Measurements from ENCODE around the gene OR2V1.

DNA sequence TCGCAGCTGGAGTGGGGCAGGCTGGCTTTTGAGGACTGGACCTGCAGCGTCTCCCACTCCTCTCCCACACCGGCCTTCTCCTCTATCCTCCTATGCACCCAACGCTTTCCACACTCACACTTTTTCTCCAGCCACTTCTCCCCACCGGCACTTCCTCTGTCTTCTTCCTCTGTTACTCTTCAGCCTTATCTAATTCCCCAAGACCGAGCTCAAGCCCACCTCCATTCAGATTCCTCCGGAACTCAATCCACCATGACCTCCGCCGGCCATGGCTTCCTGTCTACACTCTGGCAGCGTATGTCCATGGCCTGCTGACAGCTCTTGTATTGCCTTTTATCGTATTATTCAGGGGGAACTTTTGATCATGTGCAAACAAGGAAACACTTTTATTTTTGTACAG is 545 bp upstream of the OR2V1 start:
- TF ChIP-seq, protein P1, sequence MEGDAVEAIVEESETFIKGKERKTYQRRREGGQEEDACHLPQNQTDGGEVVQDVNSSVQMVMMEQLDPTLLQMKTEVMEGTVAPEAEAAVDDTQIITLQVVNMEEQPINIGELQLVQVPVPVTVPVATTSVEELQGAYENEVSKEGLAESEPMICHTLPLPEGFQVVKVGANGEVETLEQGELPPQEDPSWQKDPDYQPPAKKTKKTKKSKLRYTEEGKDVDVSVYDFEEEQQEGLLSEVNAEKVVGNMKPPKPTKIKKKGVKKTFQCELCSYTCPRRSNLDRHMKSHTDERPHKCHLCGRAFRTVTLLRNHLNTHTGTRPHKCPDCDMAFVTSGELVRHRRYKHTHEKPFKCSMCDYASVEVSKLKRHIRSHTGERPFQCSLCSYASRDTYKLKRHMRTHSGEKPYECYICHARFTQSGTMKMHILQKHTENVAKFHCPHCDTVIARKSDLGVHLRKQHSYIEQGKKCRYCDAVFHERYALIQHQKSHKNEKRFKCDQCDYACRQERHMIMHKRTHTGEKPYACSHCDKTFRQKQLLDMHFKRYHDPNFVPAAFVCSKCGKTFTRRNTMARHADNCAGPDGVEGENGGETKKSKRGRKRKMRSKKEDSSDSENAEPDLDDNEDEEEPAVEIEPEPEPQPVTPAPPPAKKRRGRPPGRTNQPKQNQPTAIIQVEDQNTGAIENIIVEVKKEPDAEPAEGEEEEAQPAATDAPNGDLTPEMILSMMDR (IDR thresholded peaks at IDR 0.05) = no peak
- TF ChIP-seq POLR2AphosphoS5 (IDR thresholded peaks at IDR 0.05) = no peak

All from suprapubic skin (tissue), 3 donors.